BLaER1 (cell line): Measurements from ENCODE around the gene ZG16.

Experiments used
- H3K27ac ChIP-seq: shearing (Covaris generic); formaldehyde crosslinking; 2 replicates; pipeline ENCODE4 v1.8.1; 2022
- H3K27me3 ChIP-seq: shearing (Covaris generic); formaldehyde crosslinking; 2 replicates; pipeline ENCODE4 v1.8.1; 2022
- H3K36me3 ChIP-seq: shearing (Covaris generic); formaldehyde crosslinking; 2 replicates; pipeline ENCODE4 v1.8.1; 2022
- H3K4me1 ChIP-seq: shearing (Covaris generic); formaldehyde crosslinking; 2 replicates; pipeline ENCODE4 v1.8.1; 2022
- H3K4me2 ChIP-seq: shearing (Covaris generic); formaldehyde crosslinking; 2 replicates; pipeline ENCODE4 v1.8.1; 2022
- H3K4me3 ChIP-seq: shearing (Covaris generic); formaldehyde crosslinking; 2 replicates; pipeline ENCODE4 v1.8.1; 2022
- H3K9ac ChIP-seq: shearing (Covaris generic); formaldehyde crosslinking; 2 replicates; pipeline ENCODE4 v1.8.1; 2022
- H3K9me3 ChIP-seq: shearing (Covaris generic); formaldehyde crosslinking; 2 replicates; pipeline ENCODE4 v1.8.1; 2022
- H4K20me1 ChIP-seq: shearing (Covaris generic); formaldehyde crosslinking; 2 replicates; pipeline ENCODE4 v1.8.1; 2022
- Cebpa-rat ChIP-seq: shearing (Covaris generic); IDR thresholded peaks from 2 replicates; pipeline ENCODE4 v1.8.1; 2022

The ZG16 gene

GRCh38 chr16:29824589-29825144 lies 46.6 kb downstream of the ZG16 start:
- TF ChIP-seq Cebpa-rat, result no peak
- H3K4me2 ChIP-seq, result peak overlapping the region; percentile 48
- H3K4me1 ChIP-seq, result peaks cover 43% of the 10 kb centered on the region
- H3K4me3 ChIP-seq, result no peak overlapping the region
- H3K27ac ChIP-seq, result no peak overlapping the region
- no peak overlapping the region for H3K9ac ChIP-seq
- H3K9me3 ChIP-seq, result no peaks in the 10 kb centered on the region
- H4K20me1 ChIP-seq, result peaks cover 26% of the 10 kb centered on the region
- H3K36me3 ChIP-seq, result peaks cover 31% of the 10 kb centered on the region
- H3K27me3 ChIP-seq, result no peaks in the 10 kb centered on the region

- no peaks in the 10 kb centered on the region for H3K27me3 ChIP-seq
- H3K9me3 ChIP-seq, result no peaks in the 10 kb centered on the region
- H3K4me3 ChIP-seq, result no peak overlapping the region
- H3K4me1 ChIP-seq, result peaks cover 35% of the 10 kb centered on the region
- H4K20me1 ChIP-seq, result peaks cover 19% of the 10 kb centered on the region
- peak overlapping the region; percentile 48 for H3K4me2 ChIP-seq
- no peak for TF ChIP-seq Cebpa-rat
- peaks cover 24% of the 10 kb centered on the region for H3K36me3 ChIP-seq
- H3K9ac ChIP-seq, result no peak overlapping the region
- no peak overlapping the region for H3K27ac ChIP-seq
Measured at GRCh38 chr16:29825145-29826044, 47.3 kb downstream of the ZG16 start.

GRCh38 chr16:29826342-29826695 lies 48.3 kb downstream of the ZG16 start:
- peaks cover 9% of the 10 kb centered on the region for H4K20me1 ChIP-seq
- H3K9ac ChIP-seq, result no peak overlapping the region

GRCh38 chr16:29830774-29831173 lies 52.7 kb downstream of the ZG16 start:
- TF ChIP-seq Cebpa-rat, result no peak
- no peak overlapping the region for H3K4me3 ChIP-seq
- no peaks in the 10 kb centered on the region for H3K27me3 ChIP-seq
- H3K36me3 ChIP-seq, result peaks cover 15% of the 10 kb centered on the region; the same call in 1 of the 2 replicates
- no peak overlapping the region for H3K9ac ChIP-seq
- peaks cover 3% of the 10 kb centered on the region for H3K4me1 ChIP-seq
- no peak overlapping the region for H3K4me2 ChIP-seq
- no peaks in the 10 kb centered on the region for H3K9me3 ChIP-seq
- no peak overlapping the region for H3K27ac ChIP-seq
- no peaks in the 10 kb centered on the region for H4K20me1 ChIP-seq

More at GRCh38 chr16:29826342-29826695, 48.3 kb downstream of the ZG16 start:
- no peak for TF ChIP-seq Cebpa-rat
- Histone ChIP-seq H3K4me2 (no peak overlapping the region), H3K27me3 (no peaks in the 10 kb centered on the region), H3K36me3 (peaks cover 14% of the 10 kb centered on the region; the same call in 1 of the 2 replicates), H3K9me3 (no peaks in the 10 kb centered on the region), H3K27ac (no peak overlapping the region), H3K4me1 (peaks cover 26% of the 10 kb centered on the region), H3K4me3 (no peak overlapping the region)

GRCh38 chr16:29831490-29831889 lies 53.4 kb downstream of the ZG16 start:
- Histone ChIP-seq H3K27me3 (no peaks in the 10 kb centered on the region), H3K4me1 (no peaks in the 10 kb centered on the region), H3K27ac (no peak overlapping the region), H3K4me3 (no peak overlapping the region), H3K36me3 (peaks cover 15% of the 10 kb centered on the region; the same call in 1 of the 2 replicates), H3K4me2 (no peak overlapping the region), H3K9me3 (no peaks in the 10 kb centered on the region), H4K20me1 (no peaks in the 10 kb centered on the region), H3K9ac (no peak overlapping the region)
- TF ChIP-seq Cebpa-rat, result no peak
